HAP-1 (cell line): ENCODE data around the gene TXNDC11.
A peak's percentile ranks its signal among the peaks of the same experiment; 100 is the strongest.

Experiments used
- DNase-seq, 2 experiments: peaks; one replicate each; pipeline ENCODE4 v3.0.0-alpha.2; 2016 to 2020; ENCODE audit warnings: low spot score in 2 of 2
- H3K27me3 ChIP-seq: fragments of 250-450 bp; sonication (Bioruptor Pico); 2 replicates; pipeline ENCODE4 v1.5.1; 2020; ENCODE audit warnings: low read depth, mild to moderate bottlenecking, moderate library complexity
- H3K36me3 ChIP-seq: fragments of 250-450 bp; sonication (Bioruptor Pico); replicated peaks from 2 replicates; pipeline ENCODE4 v1.5.1; 2020; ENCODE audit warnings: mild to moderate bottlenecking
- H3K4me1 ChIP-seq: fragments of 250-450 bp; sonication (Bioruptor Pico); 2 replicates; pipeline ENCODE4 v1.5.1; 2020; ENCODE audit warnings: mild to moderate bottlenecking
- H3K4me3 ChIP-seq: fragments of 250-450 bp; sonication (Bioruptor Pico); 2 replicates; pipeline ENCODE4 v1.5.1; 2020; ENCODE audit warnings: mild to moderate bottlenecking, moderate library complexity
- H3K9me3 ChIP-seq: fragments of 250-450 bp; sonication (Bioruptor Pico); 2 replicates; pipeline ENCODE4 v1.5.1; 2020; ENCODE audit warnings: mild to moderate bottlenecking, moderate library complexity
- in situ Hi-C: fragments of 300-500 bp; cut with MboI; formaldehyde crosslinking; loops from 3 replicates; pipeline ENCODE4 v1.14.3; 2020; ENCODE audit warnings: low sequenced_read_pairs, inconsistent platforms, mixed read lengths

TXNDC11 gene

GRCh38 chr16:11725457-11725856 is 17.2 kb downstream of the TXNDC11 start:
- Histone ChIP-seq H3K27me3 (no peaks in the 10 kb centered on the region), H3K4me3 (no peak overlapping the region), H3K4me1 (no peaks in the 10 kb centered on the region), H3K9me3 (no peaks in the 10 kb centered on the region), H3K36me3 (peaks cover 42% of the 10 kb centered on the region)
- in situ Hi-C loops, result no loop called here
- DNase-seq, result no peak

GRCh38 chr16:11722468-11722808 is 20.2 kb downstream of the TXNDC11 start:
- peaks cover 41% of the 10 kb centered on the region for H3K36me3 ChIP-seq
- no peaks in the 10 kb centered on the region for H3K27me3 ChIP-seq
- in situ Hi-C loops, result no loop called here
- no peak overlapping the region for H3K4me3 ChIP-seq
- no peaks in the 10 kb centered on the region for H3K9me3 ChIP-seq
- no peak for DNase-seq
- peaks cover 11% of the 10 kb centered on the region for H3K4me1 ChIP-seq

- DNase-seq, result no peak
- no peaks in the 10 kb centered on the region for H3K27me3 ChIP-seq
- no peaks in the 10 kb centered on the region for H3K9me3 ChIP-seq
- peaks cover 41% of the 10 kb centered on the region for H3K36me3 ChIP-seq
- in situ Hi-C loops, result no loop called here
- no peak overlapping the region for H3K4me3 ChIP-seq
- peaks cover 11% of the 10 kb centered on the region for H3K4me1 ChIP-seq
Observed at GRCh38 chr16:11721781-11722467, 20.7 kb downstream of the TXNDC11 start.

- H3K4me3 ChIP-seq, result no peak overlapping the region
- in situ Hi-C loops, result no loop called here
- no peaks in the 10 kb centered on the region for H3K27me3 ChIP-seq
- no peaks in the 10 kb centered on the region for H3K9me3 ChIP-seq
- H3K4me1 ChIP-seq, result peaks cover 11% of the 10 kb centered on the region
- H3K36me3 ChIP-seq, result peaks cover 32% of the 10 kb centered on the region
- no peak for DNase-seq
Observed at GRCh38 chr16:11719762-11720161, 22.9 kb downstream of the TXNDC11 start.

GRCh38 chr16:11719171-11719570 is 23.5 kb downstream of the TXNDC11 start:
- peak in 1 of 2 experiments; percentile 51 for DNase-seq
- Histone ChIP-seq H3K4me3 (no peak overlapping the region), H3K27me3 (no peaks in the 10 kb centered on the region), H3K4me1 (peaks cover 11% of the 10 kb centered on the region), H3K36me3 (peaks cover 33% of the 10 kb centered on the region), H3K9me3 (no peaks in the 10 kb centered on the region)
- in situ Hi-C loops, result no loop called here

DNA sequence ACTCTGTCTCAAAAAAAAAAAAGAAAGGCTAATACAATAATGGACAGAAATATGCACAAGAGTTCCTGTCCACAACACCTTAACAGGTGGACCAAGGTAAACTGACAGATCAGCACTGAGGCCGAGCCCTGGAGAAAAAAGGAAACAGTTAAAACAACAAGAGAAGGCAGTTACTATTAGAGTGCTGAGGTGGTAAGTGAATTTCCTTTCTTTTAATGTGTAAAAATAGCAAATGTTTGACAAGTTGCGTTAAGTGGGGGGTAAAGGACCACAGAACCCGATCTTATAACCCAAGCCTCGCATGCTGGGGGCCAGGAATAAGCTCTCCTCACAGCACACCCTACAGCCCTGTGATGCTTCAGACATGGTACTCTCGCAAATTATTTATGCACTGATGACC is 24.8 kb downstream of the TXNDC11 start:
- in situ Hi-C loops, result no loop called here
- Histone ChIP-seq H3K4me3 (no peak overlapping the region), H3K36me3 (peaks cover 34% of the 10 kb centered on the region), H3K27me3 (no peaks in the 10 kb centered on the region), H3K9me3 (no peaks in the 10 kb centered on the region), H3K4me1 (peaks cover 11% of the 10 kb centered on the region)
- no peak for DNase-seq

GRCh38 chr16:11716336-11716735 is 26.3 kb downstream of the TXNDC11 start:
- Histone ChIP-seq H3K27me3 (no peaks in the 10 kb centered on the region), H3K4me1 (peaks cover 11% of the 10 kb centered on the region), H3K9me3 (no peaks in the 10 kb centered on the region), H3K36me3 (peaks cover 25% of the 10 kb centered on the region), H3K4me3 (no peak overlapping the region)
- no peak for DNase-seq
- in situ Hi-C loops, result no loop called here

DNA sequence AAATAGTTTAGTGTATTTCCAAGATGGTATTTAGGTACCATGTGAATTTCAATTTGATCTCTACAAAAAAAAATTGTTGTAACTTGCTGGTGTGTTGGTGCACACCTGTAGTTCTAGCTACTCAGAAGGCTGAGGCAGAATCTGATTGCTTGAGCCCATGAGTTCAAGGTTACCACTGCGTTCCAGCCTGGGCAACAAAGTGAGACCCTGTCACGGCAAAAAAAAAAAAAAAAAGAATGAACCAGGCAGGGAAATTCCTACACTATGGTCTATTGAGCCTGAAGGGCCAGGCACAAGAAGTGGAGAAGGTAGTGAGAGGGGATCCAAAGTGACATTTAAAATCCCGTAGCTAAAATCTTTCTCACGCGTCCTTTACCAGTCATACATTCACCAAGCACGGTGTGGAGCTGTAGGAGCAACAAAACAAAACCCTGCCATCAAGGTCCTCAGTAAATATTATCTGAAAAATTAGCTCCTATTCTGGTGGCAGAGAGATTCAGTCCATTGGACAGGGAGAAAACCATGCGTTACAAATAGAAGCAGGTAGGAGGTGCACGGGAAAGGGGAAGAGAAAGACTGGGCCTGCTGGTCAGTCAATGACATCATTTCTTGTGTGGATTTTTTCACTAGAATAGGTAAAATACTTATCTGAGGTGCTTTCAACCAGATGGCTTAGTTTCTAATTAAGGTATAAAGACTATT is 27.3 kb downstream of the TXNDC11 start:
- Histone ChIP-seq H3K27me3 (no peaks in the 10 kb centered on the region), H3K4me3 (no peak overlapping the region), H3K9me3 (no peaks in the 10 kb centered on the region), H3K4me1 (peaks cover 11% of the 10 kb centered on the region), H3K36me3 (peaks cover 20% of the 10 kb centered on the region)
- in situ Hi-C loops, result no loop called here
- DNase-seq, result no peak

DNA sequence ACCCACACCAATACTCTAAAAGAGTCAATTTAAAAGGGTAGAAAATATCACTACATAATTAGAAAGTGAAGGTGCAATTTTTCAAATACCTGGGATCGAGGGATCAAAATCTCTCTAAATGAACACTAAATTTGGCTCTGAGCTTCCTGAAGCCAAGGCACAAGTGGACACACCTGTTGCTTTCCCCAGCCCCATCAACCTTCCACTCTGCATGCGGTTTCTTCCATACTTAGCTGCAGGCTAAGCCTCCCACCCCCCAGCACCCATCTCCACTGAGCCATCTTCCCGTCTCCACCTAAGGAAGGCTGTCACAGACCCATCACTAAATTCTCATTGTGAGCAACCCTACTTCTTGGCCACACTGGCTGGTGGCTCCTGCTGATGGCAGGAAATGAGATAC is 30.5 kb downstream of the TXNDC11 start:
- in situ Hi-C loops, result loop anchor here (5.0 kb wide), 1 partner anchor 315 kb away; no protein-coding TSS in a partner anchor
- no peaks in the 10 kb centered on the region for H3K4me1 ChIP-seq

DNA sequence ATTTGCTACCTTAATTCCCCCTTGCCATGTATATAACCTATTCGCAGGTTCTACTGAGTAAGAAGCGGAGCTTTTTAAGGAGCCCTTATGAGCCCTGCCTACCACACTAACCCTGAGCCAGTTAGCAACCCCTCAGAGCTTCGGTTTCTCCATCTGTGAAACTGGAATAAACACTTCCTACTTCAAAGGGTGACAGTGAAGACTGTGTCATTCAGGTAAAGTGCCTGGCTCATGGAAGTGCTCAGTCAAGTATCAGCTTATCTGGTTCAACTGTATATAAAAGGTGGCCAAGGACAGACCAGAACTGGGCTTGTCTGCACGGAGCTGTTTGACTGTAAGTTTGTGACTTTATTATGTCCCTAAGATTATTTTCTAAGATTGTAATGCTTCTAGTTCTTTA is 31.0 kb downstream of the TXNDC11 start:
- DNase-seq, result no peak
- H3K9me3 ChIP-seq, result no peaks in the 10 kb centered on the region
- no peaks in the 10 kb centered on the region for H3K27me3 ChIP-seq
- H3K36me3 ChIP-seq, result peaks cover 11% of the 10 kb centered on the region
- no peak overlapping the region for H3K4me3 ChIP-seq
- H3K4me1 ChIP-seq, result no peaks in the 10 kb centered on the region
- in situ Hi-C loops, result loop anchor here (5.0 kb wide), 1 partner anchor 314 kb away; no protein-coding TSS in a partner anchor

More for the DNA sequence above, 30.5 kb downstream of the TXNDC11 start:
- no peaks in the 10 kb centered on the region for H3K27me3 ChIP-seq
- DNase-seq, result no peak
- peaks cover 11% of the 10 kb centered on the region for H3K36me3 ChIP-seq
- H3K4me3 ChIP-seq, result no peak overlapping the region
- no peaks in the 10 kb centered on the region for H3K9me3 ChIP-seq

DNA sequence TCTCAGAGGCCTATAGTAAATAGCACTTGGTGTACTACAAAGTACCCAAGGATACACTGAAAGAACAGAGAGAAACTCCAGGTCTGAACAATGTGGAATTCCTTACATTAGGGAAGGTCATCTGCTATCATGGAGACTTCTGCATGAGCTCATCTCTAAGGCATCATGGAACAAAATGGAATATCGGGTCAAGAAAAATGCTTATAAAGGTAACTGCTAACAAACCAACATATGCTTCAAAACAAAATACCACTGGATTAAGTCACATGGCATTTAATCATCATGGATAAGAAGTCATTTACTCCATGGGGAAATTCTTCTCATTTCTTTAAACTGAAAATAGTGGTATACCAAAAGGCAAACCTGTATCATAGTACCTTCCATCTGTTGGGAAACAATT is 34.2 kb downstream of the TXNDC11 start:
- Histone ChIP-seq H3K9me3 (no peaks in the 10 kb centered on the region), H3K4me1 (no peaks in the 10 kb centered on the region), H3K4me3 (no peak overlapping the region), H3K27me3 (no peaks in the 10 kb centered on the region), H3K36me3 (peaks cover 9% of the 10 kb centered on the region)
- in situ Hi-C loops, result no loop called here
- no peak for DNase-seq

DNA sequence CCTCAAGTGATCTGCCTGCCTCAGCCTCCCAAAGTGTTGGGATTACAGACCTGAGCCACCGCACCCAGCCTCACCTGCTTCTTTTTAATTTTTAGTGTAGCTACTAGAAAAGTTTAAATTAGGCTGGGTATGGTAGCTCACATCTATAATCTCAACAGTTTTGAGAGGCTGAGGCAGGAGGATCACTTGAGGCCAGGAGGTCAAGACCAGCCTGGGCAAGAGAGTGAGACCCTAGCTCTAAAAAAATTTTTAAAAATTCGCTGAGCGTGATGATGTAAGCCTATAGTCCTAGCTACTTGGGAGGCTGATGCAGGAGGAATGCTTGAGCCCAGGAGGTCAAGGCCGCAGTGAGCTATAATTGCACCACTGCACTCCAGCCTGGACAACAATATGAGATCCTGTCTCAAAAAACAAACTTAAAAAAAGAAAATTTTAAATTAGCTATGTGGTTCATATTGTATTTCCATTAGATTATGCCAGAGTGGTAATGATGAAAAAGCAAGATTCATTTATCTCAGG is 34.9 kb downstream of the TXNDC11 start:
- H3K4me3 ChIP-seq, result no peak overlapping the region
- in situ Hi-C loops, result no loop called here
- H3K9me3 ChIP-seq, result no peaks in the 10 kb centered on the region
- peaks cover 9% of the 10 kb centered on the region; the same call in 1 of the 2 replicates for H3K36me3 ChIP-seq
- DNase-seq, result no peak
- H3K4me1 ChIP-seq, result no peaks in the 10 kb centered on the region
- H3K27me3 ChIP-seq, result no peaks in the 10 kb centered on the region

GRCh38 chr16:11706180-11706742 is 36.4 kb downstream of the TXNDC11 start:
- H3K27me3 ChIP-seq, result no peaks in the 10 kb centered on the region
- peaks cover 11% of the 10 kb centered on the region for H3K36me3 ChIP-seq
- H3K4me1 ChIP-seq, result no peaks in the 10 kb centered on the region
- in situ Hi-C loops, result no loop called here
- DNase-seq, result no peak
- no peak overlapping the region for H3K4me3 ChIP-seq
- no peaks in the 10 kb centered on the region for H3K9me3 ChIP-seq
